GM12801 (cell line): ENCODE results near the gene MAPK11.

Experiments used
- TF ChIP-seq, protein P1 (sequence below): IDR thresholded peaks from one replicate; pipeline ENCODE4 v1.5.1; 2011; ENCODE audit warnings: control low read depth; ENCODE audit not compliant: insufficient read length; ENCODE audit errors: extremely low read depth

MAPK11 gene

DNA sequence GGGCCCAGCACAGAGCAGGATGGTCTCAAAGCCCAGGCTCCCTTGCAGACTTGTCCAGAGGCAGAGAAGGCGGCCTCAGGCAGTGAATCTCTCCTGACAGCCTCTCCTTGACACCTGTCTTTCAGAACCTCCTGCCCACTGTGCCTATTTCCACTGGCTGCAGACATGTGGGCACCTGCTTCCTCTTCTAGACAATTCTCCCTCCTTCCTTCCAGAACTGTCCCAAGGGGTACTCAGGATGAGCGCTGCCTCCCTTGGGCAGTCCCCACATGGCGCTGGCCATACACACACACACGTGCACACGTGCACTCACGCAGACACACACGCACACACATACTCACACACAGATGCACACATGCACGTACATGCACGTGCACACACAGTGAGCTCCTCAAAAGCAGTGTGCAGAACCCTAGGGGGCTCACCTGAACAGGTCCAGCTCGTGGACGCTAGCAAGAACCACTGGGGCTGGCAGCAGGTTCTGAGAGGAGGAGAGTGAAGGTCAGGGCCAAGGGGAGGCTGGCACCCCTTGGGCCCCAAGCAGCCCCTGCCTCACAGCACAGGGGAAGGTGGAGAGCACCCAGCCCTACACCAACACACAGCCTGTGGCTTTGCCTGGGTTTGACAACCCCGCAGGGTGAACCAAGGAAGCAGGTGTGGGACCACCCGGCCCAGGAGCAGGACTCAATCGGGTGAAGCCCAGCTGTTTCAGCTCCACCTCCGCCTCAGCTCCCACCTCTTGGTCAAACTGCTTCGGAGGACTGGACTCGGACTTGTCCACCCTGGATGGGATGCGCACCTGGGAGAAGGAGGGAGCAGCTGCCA, 45.3 kb upstream of the MAPK11 start:
- TF ChIP-seq, protein P1, sequence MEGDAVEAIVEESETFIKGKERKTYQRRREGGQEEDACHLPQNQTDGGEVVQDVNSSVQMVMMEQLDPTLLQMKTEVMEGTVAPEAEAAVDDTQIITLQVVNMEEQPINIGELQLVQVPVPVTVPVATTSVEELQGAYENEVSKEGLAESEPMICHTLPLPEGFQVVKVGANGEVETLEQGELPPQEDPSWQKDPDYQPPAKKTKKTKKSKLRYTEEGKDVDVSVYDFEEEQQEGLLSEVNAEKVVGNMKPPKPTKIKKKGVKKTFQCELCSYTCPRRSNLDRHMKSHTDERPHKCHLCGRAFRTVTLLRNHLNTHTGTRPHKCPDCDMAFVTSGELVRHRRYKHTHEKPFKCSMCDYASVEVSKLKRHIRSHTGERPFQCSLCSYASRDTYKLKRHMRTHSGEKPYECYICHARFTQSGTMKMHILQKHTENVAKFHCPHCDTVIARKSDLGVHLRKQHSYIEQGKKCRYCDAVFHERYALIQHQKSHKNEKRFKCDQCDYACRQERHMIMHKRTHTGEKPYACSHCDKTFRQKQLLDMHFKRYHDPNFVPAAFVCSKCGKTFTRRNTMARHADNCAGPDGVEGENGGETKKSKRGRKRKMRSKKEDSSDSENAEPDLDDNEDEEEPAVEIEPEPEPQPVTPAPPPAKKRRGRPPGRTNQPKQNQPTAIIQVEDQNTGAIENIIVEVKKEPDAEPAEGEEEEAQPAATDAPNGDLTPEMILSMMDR: no peak

DNA sequence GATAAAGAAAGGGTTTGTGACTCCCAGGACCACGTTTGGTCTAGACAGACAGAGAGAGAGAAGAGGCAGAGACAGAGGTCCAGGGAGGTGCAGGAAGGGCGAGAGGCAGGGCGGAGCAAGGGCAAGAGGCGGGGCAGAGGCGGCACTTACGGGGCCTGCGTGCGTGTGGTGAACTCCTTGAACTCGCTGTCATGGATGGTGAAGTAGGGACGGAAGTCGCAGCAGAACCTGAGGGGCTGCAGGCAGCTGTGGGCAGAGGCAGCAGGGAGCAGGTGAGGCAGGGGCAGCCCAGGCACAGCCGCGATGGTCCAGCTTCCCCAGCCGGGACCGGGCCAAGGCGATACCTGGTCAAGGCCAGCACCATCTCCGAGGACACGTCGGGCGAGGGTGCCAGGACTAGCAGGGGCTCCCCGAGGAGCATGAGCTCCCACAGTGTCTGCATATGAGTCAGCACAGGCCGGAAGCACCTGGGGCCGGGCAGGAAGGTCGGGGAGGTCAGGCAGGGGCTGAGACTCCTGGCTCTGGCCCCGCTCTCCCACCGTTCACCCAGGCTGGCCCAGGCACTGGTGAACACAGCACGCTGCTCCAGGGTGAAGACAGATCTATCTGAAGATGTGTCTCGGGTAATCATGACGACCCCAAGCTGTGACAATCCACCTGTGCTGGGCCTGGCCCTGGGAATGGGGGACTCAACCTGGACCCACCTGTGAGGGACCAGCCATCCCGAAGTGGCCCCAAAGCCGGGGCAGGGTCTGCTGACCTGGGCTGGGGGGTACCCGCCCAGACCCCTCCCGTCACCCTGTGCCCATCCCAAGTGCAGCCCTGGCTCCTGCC, 44.5 kb upstream of the MAPK11 start:
- TF ChIP-seq, protein P1: no peak

DNA sequence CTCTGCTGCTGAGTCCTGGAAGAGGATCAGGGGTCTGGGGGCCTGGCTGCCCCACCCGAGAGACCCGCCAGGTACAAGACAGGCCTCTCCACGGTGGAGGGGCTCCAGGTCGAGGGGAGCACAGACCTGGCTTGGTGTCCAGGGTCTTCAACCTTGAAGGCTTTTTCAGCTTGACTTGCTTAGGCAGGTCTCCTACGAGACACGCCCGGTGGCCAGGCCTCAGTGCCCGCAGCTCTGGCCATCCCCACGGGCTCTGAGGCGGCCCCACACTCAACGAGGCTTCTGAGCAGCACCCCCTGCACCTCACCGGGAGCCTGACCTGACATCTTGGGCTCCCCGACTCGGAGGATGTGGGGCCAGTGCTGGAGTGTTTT, 43.9 kb upstream of the MAPK11 start:
- TF ChIP-seq, protein P1: no peak

DNA sequence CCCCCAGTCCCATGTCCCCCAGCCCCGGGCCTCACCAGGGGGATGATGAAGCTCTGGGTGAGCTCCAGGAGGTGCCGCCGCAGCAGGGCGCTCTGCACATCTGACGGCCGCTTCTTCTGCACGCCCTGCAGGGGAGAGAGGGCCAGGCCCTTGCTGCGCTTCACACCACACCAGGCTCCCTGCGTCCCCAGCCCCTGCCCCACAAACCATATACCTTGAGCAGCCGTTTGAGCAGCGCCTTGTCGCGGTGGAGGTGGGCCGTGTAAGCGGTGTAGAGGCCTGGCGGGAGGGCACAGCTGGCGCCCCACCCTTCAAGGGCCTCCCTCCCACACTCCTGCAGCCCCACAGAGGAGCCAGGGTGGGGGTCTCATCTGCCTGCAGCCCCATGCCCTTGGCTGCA, 43.4 kb upstream of the MAPK11 start:
- TF ChIP-seq, protein P1: no peak

DNA sequence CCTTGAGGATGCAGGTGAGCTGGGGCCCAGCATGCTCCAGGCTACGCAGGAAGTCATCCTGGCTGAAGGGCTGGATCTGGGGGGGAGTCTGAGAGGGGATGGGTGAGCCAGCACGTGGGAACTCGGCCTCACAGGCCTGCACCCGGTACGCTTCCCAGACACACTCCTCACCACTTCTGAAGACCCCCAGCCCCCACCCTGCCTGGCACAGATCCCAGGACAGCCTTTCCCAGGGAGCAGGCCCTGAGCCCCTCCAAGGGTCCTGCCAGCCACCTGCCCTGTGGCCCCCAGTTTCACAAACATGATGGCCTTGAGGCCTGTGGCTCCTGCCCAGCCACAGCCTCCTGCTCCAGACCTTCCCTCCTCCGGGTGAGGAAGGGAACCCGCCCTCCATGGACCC, 42.8 kb upstream of the MAPK11 start:
- TF ChIP-seq, protein P1: no peak

DNA sequence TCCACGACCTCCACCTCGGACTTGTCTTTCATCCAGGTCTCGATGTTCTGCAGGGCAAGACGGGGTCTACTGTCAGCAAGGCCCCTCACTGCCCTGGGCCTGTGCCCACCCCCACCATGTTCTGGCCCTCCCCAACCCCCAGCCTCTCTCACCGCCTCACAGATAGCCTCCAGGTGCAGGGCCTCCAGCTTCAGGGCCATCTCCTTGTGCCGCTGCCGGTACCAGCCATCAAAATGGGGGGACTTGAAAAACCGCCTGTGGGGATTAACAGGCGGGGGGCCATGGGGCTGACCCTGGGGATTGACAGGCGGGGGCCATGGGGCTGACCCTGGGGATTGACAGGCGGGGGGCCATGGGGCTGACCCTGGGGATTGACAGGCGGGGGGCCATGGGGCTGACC, 42.2 kb upstream of the MAPK11 start:
- TF ChIP-seq, protein P1: no peak

DNA sequence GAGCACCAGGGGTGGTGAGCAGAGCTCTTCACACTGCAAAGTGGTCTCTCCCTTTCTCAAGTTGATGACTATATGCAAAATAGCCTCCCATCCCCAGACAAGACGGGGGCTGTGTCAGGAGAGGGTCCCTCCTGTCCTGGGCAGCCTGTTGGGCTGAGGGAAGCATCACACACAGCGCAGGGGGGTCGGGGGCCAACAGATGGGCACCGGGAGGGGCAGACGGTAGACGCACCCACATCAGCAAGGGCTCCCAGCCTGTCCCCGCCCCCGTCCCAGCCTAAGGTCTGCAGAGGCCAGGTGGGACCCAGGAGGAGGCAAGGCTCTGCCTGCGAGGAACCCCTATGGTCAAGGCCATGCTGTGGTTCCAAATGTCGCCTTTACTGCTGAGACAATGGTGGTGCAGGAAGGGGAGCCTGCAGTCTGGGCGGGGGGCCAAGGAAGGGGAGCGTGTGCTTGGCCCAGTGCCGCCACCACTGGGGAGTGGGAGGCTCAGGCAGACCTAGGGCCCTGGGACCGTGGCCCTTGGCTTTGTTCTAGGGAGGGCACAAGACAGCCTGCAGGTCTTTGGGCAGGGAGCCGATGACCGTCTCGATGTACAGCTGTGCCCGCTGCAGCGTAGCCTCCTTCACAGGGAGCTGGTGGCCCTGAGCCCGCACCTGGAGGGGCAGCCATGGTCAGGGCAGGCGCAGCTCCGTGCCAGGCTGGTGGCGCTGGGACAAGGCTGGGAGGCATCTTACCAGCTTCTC, 41.6 kb upstream of the MAPK11 start:
- TF ChIP-seq, protein P1: no peak
